Activated T-helper 2 cell treated with anti-CD3 and anti-CD28 coated beads, Interferon-gamma antibody, Interleukin-2, Interleukin-4, amounts not matched to agents 10 μg/mL and 5 μg/mL and 100 μg/mL, durations not matched to agents 14 hours and 24 hours and 36 hours (primary cell): ENCODE measurements around the gene PNPLA1. TPM values are rescaled to one million over a fixed set of nuclear protein-coding genes. Genes with fewer than 3 reads are reported as not detected.

Experiments used
- DNase-seq: peaks from one replicate; pipeline ENCODE4 v3.0.0; 2021; ENCODE audit warnings: low spot score
- H3K27ac Mint-ChIP-seq: one replicate; pipeline ENCODE4 v1.8.0; 2021; ENCODE audit warnings: mixed read lengths
- H3K27me3 Mint-ChIP-seq: one replicate; pipeline ENCODE4 v1.8.0; 2021; ENCODE audit warnings: low read depth, mixed read lengths
- H3K36me3 Mint-ChIP-seq: one replicate; pipeline ENCODE4 v1.8.0; 2021; ENCODE audit warnings: low read depth, mixed read lengths
- H3K4me1 Mint-ChIP-seq: one replicate; pipeline ENCODE4 v1.8.0; 2021; ENCODE audit warnings: low read depth, mixed read lengths
- H3K4me3 Mint-ChIP-seq: one replicate; pipeline ENCODE4 v1.8.0; 2021; ENCODE audit warnings: low read depth, mild to moderate bottlenecking, moderate library complexity, mixed read lengths
- H3K9me3 Mint-ChIP-seq: one replicate; pipeline ENCODE4 v1.8.0; 2021; ENCODE audit warnings: mixed read lengths
- intact Hi-C: fragments of 100-400 bp; cut with micrococcal nuclease; formaldehyde crosslinking; loops from one replicate; pipeline ENCODE4 v1.15.1; 2023
- total RNA-seq: library from RNA; stranded (reverse); gene quantifications from 2 replicates; pipeline ENCODE4 v1.2.3, GENCODE V29; 2022

The PNPLA1 gene
- total RNA-seq, 1 donor from 2014 or later: not detected

GRCh38 chr6:36301085-36301658 lies 31.3 kb downstream of the PNPLA1 start:
- no peak overlapping the region for H3K4me3 Mint-ChIP-seq
- intact Hi-C loops: loop anchor here (5.0 kb wide), 1 partner anchor 179 kb away; no protein-coding TSS in a partner anchor

GRCh38 chr6:36301781-36302180 lies 31.9 kb downstream of the PNPLA1 start:
- peaks cover 5% of the 10 kb centered on the region for H3K4me1 Mint-ChIP-seq
- intact Hi-C loops: loop anchor here (1.0 to 5.0 kb wide), 2 partner anchors 59 to 179 kb away; no protein-coding TSS in a partner anchor
- H3K27me3 Mint-ChIP-seq: peaks cover 24% of the 10 kb centered on the region
- H3K27ac Mint-ChIP-seq: no peak overlapping the region
- no peaks in the 10 kb centered on the region for H3K9me3 Mint-ChIP-seq
- H3K4me3 Mint-ChIP-seq: no peak overlapping the region
- H3K36me3 Mint-ChIP-seq: no peaks in the 10 kb centered on the region
- DNase-seq: no peak

More at GRCh38 chr6:36301085-36301658, 31.3 kb downstream of the PNPLA1 start:
- Mint-ChIP-seq H3K9me3 (no peaks in the 10 kb centered on the region), H3K36me3 (no peaks in the 10 kb centered on the region), H3K27me3 (peaks cover 25% of the 10 kb centered on the region), H3K27ac (no peak overlapping the region), H3K4me1 (peaks cover 5% of the 10 kb centered on the region)
- DNase-seq: no peak

GRCh38 chr6:36302227-36302976 lies 32.5 kb downstream of the PNPLA1 start:
- Mint-ChIP-seq H3K27ac (no peak overlapping the region), H3K27me3 (peaks cover 23% of the 10 kb centered on the region), H3K9me3 (no peaks in the 10 kb centered on the region), H3K4me3 (no peak overlapping the region), H3K36me3 (no peaks in the 10 kb centered on the region), H3K4me1 (peaks cover 5% of the 10 kb centered on the region)
- DNase-seq: peak; percentile 84
- intact Hi-C loops: loop anchor here (1.0 to 5.0 kb wide), 2 partner anchors 58 to 180 kb away; no protein-coding TSS in a partner anchor

- Mint-ChIP-seq H3K27me3 (peaks cover 10% of the 10 kb centered on the region), H3K4me3 (no peak overlapping the region), H3K9me3 (no peaks in the 10 kb centered on the region), H3K36me3 (no peaks in the 10 kb centered on the region), H3K27ac (no peak overlapping the region), H3K4me1 (peaks cover 8% of the 10 kb centered on the region)
- intact Hi-C loops: no loop called here
- no peak for DNase-seq
Observed at GRCh38 chr6:36305885-36306284, 36.0 kb downstream of the PNPLA1 start.

GRCh38 chr6:36306375-36306774 lies 36.5 kb downstream of the PNPLA1 start:
- intact Hi-C loops: no loop called here
- Mint-ChIP-seq H3K36me3 (no peaks in the 10 kb centered on the region), H3K27ac (no peak overlapping the region), H3K4me1 (peaks cover 8% of the 10 kb centered on the region), H3K27me3 (peaks cover 13% of the 10 kb centered on the region), H3K9me3 (no peaks in the 10 kb centered on the region), H3K4me3 (no peak overlapping the region)
- no peak for DNase-seq

GRCh38 chr6:36308514-36308913 lies 38.7 kb downstream of the PNPLA1 start:
- Mint-ChIP-seq H3K27me3 (peaks cover 12% of the 10 kb centered on the region), H3K36me3 (no peaks in the 10 kb centered on the region), H3K4me3 (no peak overlapping the region), H3K9me3 (no peaks in the 10 kb centered on the region), H3K27ac (no peak overlapping the region), H3K4me1 (peaks cover 3% of the 10 kb centered on the region)
- DNase-seq: no peak
- intact Hi-C loops: no loop called here

- H3K36me3 Mint-ChIP-seq: no peaks in the 10 kb centered on the region
- H3K27ac Mint-ChIP-seq: no peak overlapping the region
- H3K4me1 Mint-ChIP-seq: peaks cover 3% of the 10 kb centered on the region
- peaks cover 10% of the 10 kb centered on the region for H3K27me3 Mint-ChIP-seq
- DNase-seq: no peak
- intact Hi-C loops: no loop called here
- H3K9me3 Mint-ChIP-seq: no peaks in the 10 kb centered on the region
- H3K4me3 Mint-ChIP-seq: no peak overlapping the region
Observed at GRCh38 chr6:36309203-36309602, 39.3 kb downstream of the PNPLA1 start.

GRCh38 chr6:36309900-36310299 lies 40.0 kb downstream of the PNPLA1 start:
- no peaks in the 10 kb centered on the region for H3K36me3 Mint-ChIP-seq
- H3K4me1 Mint-ChIP-seq: peaks cover 3% of the 10 kb centered on the region
- no peak overlapping the region for H3K4me3 Mint-ChIP-seq
- no peaks in the 10 kb centered on the region for H3K9me3 Mint-ChIP-seq
- intact Hi-C loops: no loop called here
- DNase-seq: no peak
- H3K27ac Mint-ChIP-seq: no peak overlapping the region
- H3K27me3 Mint-ChIP-seq: peaks cover 10% of the 10 kb centered on the region

- no peaks in the 10 kb centered on the region for H3K9me3 Mint-ChIP-seq
- peaks cover 3% of the 10 kb centered on the region for H3K4me1 Mint-ChIP-seq
- H3K36me3 Mint-ChIP-seq: no peaks in the 10 kb centered on the region
- H3K27ac Mint-ChIP-seq: no peak overlapping the region
- H3K4me3 Mint-ChIP-seq: no peak overlapping the region
- no peak for DNase-seq
- H3K27me3 Mint-ChIP-seq: peaks cover 22% of the 10 kb centered on the region
- intact Hi-C loops: no loop called here
Observed at GRCh38 chr6:36312854-36313648, 43.2 kb downstream of the PNPLA1 start.

- no peak overlapping the region for H3K4me3 Mint-ChIP-seq
- no peak overlapping the region for H3K27ac Mint-ChIP-seq
- H3K27me3 Mint-ChIP-seq: peaks cover 23% of the 10 kb centered on the region
- no peaks in the 10 kb centered on the region for H3K9me3 Mint-ChIP-seq
- intact Hi-C loops: no loop called here
- no peaks in the 10 kb centered on the region for H3K36me3 Mint-ChIP-seq
- H3K4me1 Mint-ChIP-seq: peaks cover 3% of the 10 kb centered on the region
- DNase-seq: no peak
Observed at GRCh38 chr6:36313649-36313936, 43.7 kb downstream of the PNPLA1 start.

GRCh38 chr6:36314221-36315014 lies 44.6 kb downstream of the PNPLA1 start:
- Mint-ChIP-seq H3K4me1 (no peaks in the 10 kb centered on the region), H3K4me3 (no peak overlapping the region), H3K36me3 (no peaks in the 10 kb centered on the region), H3K27ac (no peak overlapping the region), H3K27me3 (peaks cover 25% of the 10 kb centered on the region), H3K9me3 (no peaks in the 10 kb centered on the region)
- no peak for DNase-seq
- intact Hi-C loops: no loop called here

GRCh38 chr6:36315921-36316320 lies 46.1 kb downstream of the PNPLA1 start:
- Mint-ChIP-seq H3K4me1 (no peaks in the 10 kb centered on the region), H3K36me3 (no peaks in the 10 kb centered on the region), H3K4me3 (no peak overlapping the region), H3K27ac (no peak overlapping the region), H3K27me3 (peaks cover 25% of the 10 kb centered on the region), H3K9me3 (no peaks in the 10 kb centered on the region)
- intact Hi-C loops: no loop called here
- DNase-seq: no peak
